Tibial nerve (tissue), 4 donors: ENCODE results near the gene DDX10. TPM values are rescaled to one million over a fixed set of nuclear protein-coding genes. Genes with fewer than 3 reads are reported as not detected.

Experiments used
- DNase-seq, 2 donors: peaks; one replicate each; pipeline ENCODE4 v3.0.0-alpha.2; 2019; ENCODE audit warnings: low spot score in 2 of 2
- H3K27ac ChIP-seq, 4 donors: fragments of 200-600 bp; sonication (generic) in 3 of 4; one replicate each; pipeline ENCODE4 v1.5.1; 2017 to 2019; ENCODE audit warnings: mild to moderate bottlenecking in 1 of 4
- H3K27me3 ChIP-seq, 2 donors: fragments of 200-600 bp; sonication (generic) in 1 of 2; one replicate each; pipeline versions ENCODE4 v1.5.1 to v1.6.0; 2017 to 2019
- H3K36me3 ChIP-seq, 3 donors: fragments of 200-600 bp; sonication (generic); one replicate each; pipeline ENCODE4 v1.5.1; 2018 to 2019
- H3K4me1 ChIP-seq, 4 donors: fragments of 200-600 bp; sonication (generic) in 3 of 4; one replicate each; pipeline ENCODE4 v1.5.1; 2017 to 2019
- H3K4me3 ChIP-seq, 4 donors: fragments of 200-600 bp; sonication (generic) in 3 of 4; one replicate each; pipeline ENCODE4 v1.5.1; 2017 to 2019; ENCODE audit warnings: mild to moderate bottlenecking in 1 of 4, moderate library complexity in 1 of 4
- H3K9me3 ChIP-seq, 4 donors: fragments of 200-600 bp; sonication (generic) in 3 of 4; one replicate each; pipeline ENCODE4 v1.5.1; 2017 to 2019
- CTCF ChIP-seq, 5 experiments: fragments of 200-600 bp in 3 of 5; fragments of 450-650 bp in 2 of 5; sonication (generic) in 3 of 5; IDR thresholded peaks; one replicate each; pipeline ENCODE4 v1.5.1; 2016 to 2019; ENCODE audit warnings: antibody characterized with exemption in 5 of 5, mild to moderate bottlenecking in 3 of 5, moderate library complexity in 2 of 5
- EP300 ChIP-seq, 2 donors: sonication (generic); formaldehyde crosslinking; IDR thresholded peaks; one replicate each; pipeline ENCODE4 v1.6.1; 2017; ENCODE audit warnings: antibody characterized with exemption in 2 of 2, mild to moderate bottlenecking in 1 of 2
- POLR2A ChIP-seq, 2 donors: fragments of 450-650 bp; IDR thresholded peaks; one replicate each; pipeline ENCODE4 v1.6.1; 2017; ENCODE audit warnings: antibody characterized with exemption in 2 of 2, mild to moderate bottlenecking in 2 of 2, moderate library complexity in 2 of 2
- whole genome bisulfite sequencing, 2 donors: methylation state at CpG; one replicate each; pipeline ENCODE4 v1.1.5; 2018; 5-methylcytosine and 5-hydroxymethylcytosine counted together
- total RNA-seq, 4 donors: library from RNA; depleted of rRNA; stranded (reverse); fragments of >200 nt; gene quantifications; one replicate each; pipeline ENCODE4 v1.1.0, GENCODE V29; 2016

The DDX10 gene
- total RNA-seq, 4 donors from 2014 or later: 23.1 to 94.7 (median 31.6) TPM

GRCh38 chr11:108939135-108939534 is 274.3 kb downstream of the DDX10 start:
- Histone ChIP-seq H3K4me1 (peaks cover 0 to 11% (median 0%) of the 10 kb centered on the region in 4 donors), H3K4me3 (no peak overlapping the region), H3K36me3 (peaks cover 0 to 43% (median 0%) of the 10 kb centered on the region in 3 donors), H3K27me3 (no peaks in the 10 kb centered on the region), H3K9me3 (no peaks in the 10 kb centered on the region), H3K27ac (no peak overlapping the region)
- WGBS, 2 donors: 92 to 100% methylated on average over 1 of the region's 1 CpG
- no peak for DNase-seq
- no peak for TF ChIP-seq EP300 (IDR thresholded peaks at IDR 0.05)
- no peak for TF ChIP-seq CTCF (IDR thresholded peaks at IDR 0.05)
- TF ChIP-seq POLR2A (IDR thresholded peaks at IDR 0.05): no peak

GRCh38 chr11:108943853-108944252 is 279.0 kb downstream of the DDX10 start:
- no peak for TF ChIP-seq CTCF (IDR thresholded peaks at IDR 0.05)
- no peak for TF ChIP-seq POLR2A (IDR thresholded peaks at IDR 0.05)
- TF ChIP-seq EP300 (IDR thresholded peaks at IDR 0.05): no peak
- H3K4me3 ChIP-seq: no peak overlapping the region
- WGBS, 2 donors: 82 to 91% methylated on average over 4 of the region's 4 CpGs
- no peaks in the 10 kb centered on the region for H3K27me3 ChIP-seq
- H3K4me1 ChIP-seq: peaks cover 0 to 3% (median 0%) of the 10 kb centered on the region in 4 donors
- no peak overlapping the region for H3K27ac ChIP-seq
- H3K9me3 ChIP-seq: peaks cover 0 to 24% (median 2%) of the 10 kb centered on the region in 4 donors
- no peak for DNase-seq
- peaks cover 0 to 44% (median 0%) of the 10 kb centered on the region in 3 donors for H3K36me3 ChIP-seq

GRCh38 chr11:108944471-108945178 is 279.8 kb downstream of the DDX10 start:
- Histone ChIP-seq H3K27ac (no peak overlapping the region), H3K36me3 (peaks cover 0 to 44% (median 0%) of the 10 kb centered on the region in 3 donors), H3K4me3 (no peak overlapping the region), H3K9me3 (peaks cover 0 to 32% (median 2%) of the 10 kb centered on the region in 4 donors), H3K4me1 (no peaks in the 10 kb centered on the region), H3K27me3 (no peaks in the 10 kb centered on the region)
- TF ChIP-seq POLR2A (IDR thresholded peaks at IDR 0.05) (no peak), CTCF (IDR thresholded peaks at IDR 0.05) (no peak), EP300 (IDR thresholded peaks at IDR 0.05) (no peak)
- 92 to 93% methylated on average over 6 of the region's 6 CpGs for WGBS, 2 donors
- DNase-seq: no peak

GRCh38 chr11:108945341-108945740 is 280.5 kb downstream of the DDX10 start:
- peaks cover 0 to 37% (median 0%) of the 10 kb centered on the region in 3 donors for H3K36me3 ChIP-seq
- H3K4me1 ChIP-seq: no peaks in the 10 kb centered on the region
- no peak for TF ChIP-seq CTCF (IDR thresholded peaks at IDR 0.05)
- no peak for TF ChIP-seq POLR2A (IDR thresholded peaks at IDR 0.05)
- TF ChIP-seq EP300 (IDR thresholded peaks at IDR 0.05): no peak
- DNase-seq: no peak
- H3K27ac ChIP-seq: no peak overlapping the region
- peaks cover 0 to 33% (median 2%) of the 10 kb centered on the region in 4 donors for H3K9me3 ChIP-seq
- H3K4me3 ChIP-seq: no peak overlapping the region
- H3K27me3 ChIP-seq: no peaks in the 10 kb centered on the region
- WGBS, 2 donors: 81 to 82% methylated on average over 3 of the region's 3 CpGs
